A549 (cell line): ENCODE measurements around the gene GRIA1.
"Not testable (repeated sequence)": the region's sequence is repeated elsewhere in the genome, so short reads cannot be mapped to it uniquely, and the experiment has no call there.

Source experiments
- CEBPB ChIP-seq, 2 experiments: fragments of >200 bp in 1 of 2; sonication (Bioruptor Twin) in 1 of 2; formaldehyde crosslinking in 1 of 2; IDR thresholded peaks; 2 replicates each; pipeline ENCODE4 v1.6.1; 2012 to 2016
- EP300 ChIP-seq, 2 experiments: fragments of >200 bp; sonication (Bioruptor Twin); formaldehyde crosslinking; IDR thresholded peaks; 2 replicates in 1 of 2; 3 replicates in 1 of 2; pipeline ENCODE4 v1.6.1; 2016 to 2017
- HOXA7 ChIP-seq: fragments of 250-450 bp; sonication (Bioruptor Pico); IDR thresholded peaks from 2 replicates; pipeline ENCODE4 v1.5.0; 2020; ENCODE audit warnings: mild to moderate bottlenecking, moderate library complexity
- JUNB ChIP-seq: fragments of >200 bp; sonication (Bioruptor Twin); formaldehyde crosslinking; IDR thresholded peaks from 2 replicates; pipeline ENCODE4 v1.6.1; 2016
- KDM5A ChIP-seq: fragments of 200-600 bp; sonication (generic); IDR thresholded peaks from 2 replicates; pipeline ENCODE4 v1.6.1; 2016; ENCODE audit warnings: antibody characterized with exemption, mild to moderate bottlenecking
- PHF8 ChIP-seq: fragments of 200-600 bp; sonication (generic); IDR thresholded peaks from 2 replicates; pipeline ENCODE4 v1.6.1; 2016; ENCODE audit warnings: low read depth, mild to moderate bottlenecking, antibody characterized with exemption, moderate library complexity, borderline replicate concordance
- POLR2A ChIP-seq: IDR thresholded peaks from 2 replicates; pipeline ENCODE4 v1.6.1; 2012; ENCODE audit warnings: mild to moderate bottlenecking, low read length
- RAD21 ChIP-seq, 2 experiments: fragments of >200 bp in 1 of 2; sonication (Bioruptor Twin) in 1 of 2; formaldehyde crosslinking in 1 of 2; IDR thresholded peaks in 1 of 2; conservative IDR thresholded peaks in 1 of 2; 2 replicates in 1 of 2; 3 replicates in 1 of 2; pipeline ENCODE4 v1.6.1; 2012 to 2018; ENCODE audit warnings: inconsistent platforms in 1 of 2
- TF ChIP-seq, protein P1 (sequence below): fragments of >200 bp; sonication (Bioruptor Twin); formaldehyde crosslinking; IDR thresholded peaks from 3 replicates; pipeline ENCODE4 v1.5.1; 2016
- TF ChIP-seq, protein P2 (sequence below): fragments of 200-600 bp; sonication (generic); IDR thresholded peaks from 2 replicates; pipeline ENCODE4 v1.6.1; 2016; ENCODE audit warnings: antibody characterized with exemption, mild to moderate bottlenecking, moderate library complexity
- TF ChIP-seq, protein P3 (sequence below): IDR thresholded peaks from 2 replicates; pipeline ENCODE4 v1.6.1; 2012

DNA sequence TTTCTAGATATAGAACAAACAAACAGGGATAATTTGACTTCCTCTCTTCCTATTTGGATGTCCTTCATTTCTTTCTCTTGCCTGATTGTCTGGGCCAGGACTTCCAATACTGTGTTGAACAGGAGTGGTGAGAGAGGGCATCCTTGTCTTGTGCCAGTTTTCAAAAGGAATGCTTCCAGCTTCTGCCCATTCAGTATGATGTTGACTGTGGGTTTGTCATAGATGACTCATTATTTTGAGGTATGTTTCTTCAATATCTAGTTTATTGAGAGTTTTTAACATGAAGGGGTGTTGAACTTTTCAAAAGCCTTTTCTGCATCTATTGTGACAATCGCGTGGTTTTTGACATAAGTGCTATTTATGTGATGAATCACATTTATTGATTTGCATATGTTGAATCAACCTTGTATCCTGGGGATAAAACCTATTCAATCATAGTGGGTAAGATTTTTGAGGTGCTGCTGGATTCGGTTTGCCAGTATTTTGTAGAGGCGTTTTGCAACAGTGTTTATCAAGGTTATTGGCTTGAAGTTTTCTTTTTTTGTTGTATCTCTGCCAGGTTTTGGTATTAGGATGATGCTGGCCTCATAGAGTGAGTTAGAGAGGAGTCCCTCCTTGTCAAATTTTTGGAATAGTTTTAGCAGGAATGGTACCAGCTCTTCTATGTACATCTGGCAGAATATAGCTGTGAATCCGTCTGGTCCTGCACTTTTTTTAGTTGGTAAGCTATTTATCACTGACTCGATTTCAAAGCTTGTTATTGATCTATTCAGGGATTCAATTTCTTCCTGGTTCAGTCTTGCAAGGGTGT, 359.0 kb downstream of the GRIA1 start:
- not testable (repeated sequence) for TF ChIP-seq EP300 (IDR thresholded peaks at IDR 0.05); POLR2A; PHF8; JUNB; HOXA7 (CRISPR knock-in tag); RAD21 (conservative IDR thresholded peaks at IDR 0.05 in 1 of 2, IDR thresholded peaks at IDR 0.05 in 1 of 2); CEBPB (IDR thresholded peaks at IDR 0.05); KDM5A
- TF ChIP-seq, protein P1, sequence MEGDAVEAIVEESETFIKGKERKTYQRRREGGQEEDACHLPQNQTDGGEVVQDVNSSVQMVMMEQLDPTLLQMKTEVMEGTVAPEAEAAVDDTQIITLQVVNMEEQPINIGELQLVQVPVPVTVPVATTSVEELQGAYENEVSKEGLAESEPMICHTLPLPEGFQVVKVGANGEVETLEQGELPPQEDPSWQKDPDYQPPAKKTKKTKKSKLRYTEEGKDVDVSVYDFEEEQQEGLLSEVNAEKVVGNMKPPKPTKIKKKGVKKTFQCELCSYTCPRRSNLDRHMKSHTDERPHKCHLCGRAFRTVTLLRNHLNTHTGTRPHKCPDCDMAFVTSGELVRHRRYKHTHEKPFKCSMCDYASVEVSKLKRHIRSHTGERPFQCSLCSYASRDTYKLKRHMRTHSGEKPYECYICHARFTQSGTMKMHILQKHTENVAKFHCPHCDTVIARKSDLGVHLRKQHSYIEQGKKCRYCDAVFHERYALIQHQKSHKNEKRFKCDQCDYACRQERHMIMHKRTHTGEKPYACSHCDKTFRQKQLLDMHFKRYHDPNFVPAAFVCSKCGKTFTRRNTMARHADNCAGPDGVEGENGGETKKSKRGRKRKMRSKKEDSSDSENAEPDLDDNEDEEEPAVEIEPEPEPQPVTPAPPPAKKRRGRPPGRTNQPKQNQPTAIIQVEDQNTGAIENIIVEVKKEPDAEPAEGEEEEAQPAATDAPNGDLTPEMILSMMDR, result not testable (repeated sequence)
- TF ChIP-seq, protein P2, sequence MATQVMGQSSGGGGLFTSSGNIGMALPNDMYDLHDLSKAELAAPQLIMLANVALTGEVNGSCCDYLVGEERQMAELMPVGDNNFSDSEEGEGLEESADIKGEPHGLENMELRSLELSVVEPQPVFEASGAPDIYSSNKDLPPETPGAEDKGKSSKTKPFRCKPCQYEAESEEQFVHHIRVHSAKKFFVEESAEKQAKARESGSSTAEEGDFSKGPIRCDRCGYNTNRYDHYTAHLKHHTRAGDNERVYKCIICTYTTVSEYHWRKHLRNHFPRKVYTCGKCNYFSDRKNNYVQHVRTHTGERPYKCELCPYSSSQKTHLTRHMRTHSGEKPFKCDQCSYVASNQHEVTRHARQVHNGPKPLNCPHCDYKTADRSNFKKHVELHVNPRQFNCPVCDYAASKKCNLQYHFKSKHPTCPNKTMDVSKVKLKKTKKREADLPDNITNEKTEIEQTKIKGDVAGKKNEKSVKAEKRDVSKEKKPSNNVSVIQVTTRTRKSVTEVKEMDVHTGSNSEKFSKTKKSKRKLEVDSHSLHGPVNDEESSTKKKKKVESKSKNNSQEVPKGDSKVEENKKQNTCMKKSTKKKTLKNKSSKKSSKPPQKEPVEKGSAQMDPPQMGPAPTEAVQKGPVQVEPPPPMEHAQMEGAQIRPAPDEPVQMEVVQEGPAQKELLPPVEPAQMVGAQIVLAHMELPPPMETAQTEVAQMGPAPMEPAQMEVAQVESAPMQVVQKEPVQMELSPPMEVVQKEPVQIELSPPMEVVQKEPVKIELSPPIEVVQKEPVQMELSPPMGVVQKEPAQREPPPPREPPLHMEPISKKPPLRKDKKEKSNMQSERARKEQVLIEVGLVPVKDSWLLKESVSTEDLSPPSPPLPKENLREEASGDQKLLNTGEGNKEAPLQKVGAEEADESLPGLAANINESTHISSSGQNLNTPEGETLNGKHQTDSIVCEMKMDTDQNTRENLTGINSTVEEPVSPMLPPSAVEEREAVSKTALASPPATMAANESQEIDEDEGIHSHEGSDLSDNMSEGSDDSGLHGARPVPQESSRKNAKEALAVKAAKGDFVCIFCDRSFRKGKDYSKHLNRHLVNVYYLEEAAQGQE, result not testable (repeated sequence)
- TF ChIP-seq, protein P3, sequence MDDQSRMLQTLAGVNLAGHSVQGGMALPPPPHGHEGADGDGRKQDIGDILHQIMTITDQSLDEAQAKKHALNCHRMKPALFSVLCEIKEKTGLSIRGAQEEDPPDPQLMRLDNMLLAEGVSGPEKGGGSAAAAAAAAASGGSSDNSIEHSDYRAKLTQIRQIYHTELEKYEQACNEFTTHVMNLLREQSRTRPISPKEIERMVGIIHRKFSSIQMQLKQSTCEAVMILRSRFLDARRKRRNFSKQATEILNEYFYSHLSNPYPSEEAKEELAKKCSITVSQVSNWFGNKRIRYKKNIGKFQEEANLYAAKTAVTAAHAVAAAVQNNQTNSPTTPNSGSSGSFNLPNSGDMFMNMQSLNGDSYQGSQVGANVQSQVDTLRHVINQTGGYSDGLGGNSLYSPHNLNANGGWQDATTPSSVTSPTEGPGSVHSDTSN, result not testable (repeated sequence)
